Activated B cell treated with CpG ODN at 0.5 μM for 24 hours (primary cell): ENCODE data around the gene DHRS12. TPM values are rescaled to one million over a fixed set of nuclear protein-coding genes. Genes with fewer than 3 reads are reported as not detected.

Experiments
- ATAC-seq: fragments of 200-7000 bp; cut with Tn5 transposase; one replicate; pipeline ENCODE4 v1.10.0; 2021; ENCODE audit warnings: low read depth, mild to moderate bottlenecking, moderate library complexity
- CTCF ChIA-PET: fragments of 350-600 bp; sonication (Branson Sonifier 250); formaldehyde crosslinking; loops from one replicate; lab custom pipeline; 2021; ENCODE audit warnings: antibody characterized with exemption; lab: Charles Lee
- POLR2A ChIA-PET: fragments of 350-600 bp; sonication (Branson Sonifier 250); formaldehyde crosslinking; loops from one replicate; lab custom pipeline; 2021; ENCODE audit warnings: antibody characterized with exemption; lab: Charles Lee
- DNase-seq: peaks from one replicate; pipeline ENCODE4 v3.0.0; 2022
- H3K27ac Mint-ChIP-seq: one replicate; pipeline ENCODE4 v1.8.0; 2020; ENCODE audit warnings: mixed read lengths
- H3K27me3 Mint-ChIP-seq: one replicate; pipeline ENCODE4 v1.8.0; 2021; ENCODE audit warnings: mixed read lengths
- H3K36me3 Mint-ChIP-seq: one replicate; pipeline ENCODE4 v1.8.0; 2021; ENCODE audit warnings: low read depth, mixed read lengths
- H3K4me1 Mint-ChIP-seq: one replicate; pipeline ENCODE4 v1.8.0; 2021; ENCODE audit warnings: mixed read lengths
- H3K4me3 Mint-ChIP-seq: one replicate; pipeline ENCODE4 v1.8.0; 2020; ENCODE audit warnings: mild to moderate bottlenecking, mixed read lengths
- H3K9me3 Mint-ChIP-seq: one replicate; pipeline ENCODE4 v1.8.0; 2020; ENCODE audit warnings: mixed read lengths
- CTCF ChIP-seq: fragments of 200-600 bp; IDR thresholded peaks from one replicate; pipeline ENCODE4 v1.8.0; 2022; ENCODE audit warnings: antibody characterized with exemption, mild to moderate bottlenecking
- intact Hi-C: fragments of 100-400 bp; cut with micrococcal nuclease; formaldehyde crosslinking; loops from one replicate; pipeline ENCODE4 v1.15.1; 2024
- total RNA-seq: library from RNA; stranded (reverse); gene quantifications from 2 replicates; pipeline ENCODE4 v1.2.3, GENCODE V29; 2022

Gene DHRS12
- total RNA-seq, 1 donor from 2014 or later = 14.1 TPM

GRCh38 chr13:51776179-51776578 is 27.8 kb downstream of the DHRS12 start:
- H3K4me3 Mint-ChIP-seq = no peak overlapping the region
- DNase-seq (no peak), ATAC-seq (no peak)
- TF ChIP-seq CTCF = no peak
- no peak overlapping the region for H3K27ac Mint-ChIP-seq
- ChIA-PET CTCF (no interaction called here), POLR2A (no interaction called here)
- intact Hi-C loops = no loop called here
- no peaks in the 10 kb centered on the region for H3K27me3 Mint-ChIP-seq
- peaks cover 10% of the 10 kb centered on the region for H3K36me3 Mint-ChIP-seq
- H3K4me1 Mint-ChIP-seq = peaks cover 7% of the 10 kb centered on the region
- H3K9me3 Mint-ChIP-seq = no peaks in the 10 kb centered on the region

DNA sequence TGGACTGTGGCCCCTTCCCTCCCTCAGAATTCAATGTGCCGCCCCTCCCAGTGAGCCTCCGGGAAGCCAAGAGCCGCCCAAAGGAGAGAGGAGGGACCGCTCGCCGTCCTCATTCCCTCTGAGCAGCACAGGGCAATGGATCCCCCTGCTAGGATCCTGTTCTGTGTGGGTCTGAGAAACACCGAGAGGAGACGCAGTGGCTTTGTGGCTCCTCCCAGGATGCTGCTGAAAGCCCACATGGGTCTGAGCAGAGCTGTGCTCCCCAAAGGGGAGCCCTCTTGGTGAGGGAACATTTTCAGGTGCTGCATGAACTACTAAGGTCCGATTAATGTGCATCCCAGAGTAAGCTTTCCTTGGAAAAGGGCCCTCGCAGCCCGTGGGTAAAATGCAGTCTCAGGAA is 30.4 kb downstream of the DHRS12 start:
- Mint-ChIP-seq H3K36me3 (peaks cover 13% of the 10 kb centered on the region), H3K27ac (no peak overlapping the region), H3K4me1 (peaks cover 9% of the 10 kb centered on the region), H3K9me3 (no peaks in the 10 kb centered on the region), H3K27me3 (no peaks in the 10 kb centered on the region), H3K4me3 (no peak overlapping the region)
- no peak for DNase-seq
- ChIA-PET CTCF (no interaction called here), POLR2A (no interaction called here)
- intact Hi-C loops = no loop called here
- no peak for TF ChIP-seq CTCF
- no peak for ATAC-seq

DNA sequence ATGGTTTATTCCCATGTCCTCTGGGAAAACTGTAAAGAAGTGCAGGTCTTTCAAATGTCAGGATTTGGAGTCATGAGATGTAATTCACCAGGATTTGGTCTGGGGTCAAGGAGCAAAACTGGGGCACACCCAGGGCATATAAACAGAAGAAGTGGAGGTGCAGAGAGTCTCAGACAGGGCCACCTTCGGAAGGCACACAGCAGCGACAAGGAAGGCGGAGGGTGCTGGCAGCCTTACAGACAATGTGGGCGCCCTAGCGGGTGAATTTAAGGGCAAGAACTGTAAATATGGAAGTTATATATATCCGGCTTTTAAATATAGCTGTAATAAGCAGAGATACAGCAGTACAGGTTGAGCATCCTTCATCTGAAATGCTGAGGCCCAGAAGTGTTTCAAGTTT is 31.2 kb downstream of the DHRS12 start:
- Mint-ChIP-seq H3K27me3 (no peaks in the 10 kb centered on the region), H3K36me3 (peaks cover 18% of the 10 kb centered on the region), H3K27ac (no peak overlapping the region), H3K4me3 (no peak overlapping the region), H3K9me3 (no peaks in the 10 kb centered on the region), H3K4me1 (peaks cover 9% of the 10 kb centered on the region)
- no peak for TF ChIP-seq CTCF
- POLR2A ChIA-PET = no interaction called here
- CTCF ChIA-PET = interaction anchor here (0.6 to 2.7 kb wide), 2 partner anchors 25 to 283 kb away, joined by 3 to 8 read pairs; no protein-coding TSS in a partner anchor
- ATAC-seq (no peak), DNase-seq (no peak)
- intact Hi-C loops = no loop called here

DNA sequence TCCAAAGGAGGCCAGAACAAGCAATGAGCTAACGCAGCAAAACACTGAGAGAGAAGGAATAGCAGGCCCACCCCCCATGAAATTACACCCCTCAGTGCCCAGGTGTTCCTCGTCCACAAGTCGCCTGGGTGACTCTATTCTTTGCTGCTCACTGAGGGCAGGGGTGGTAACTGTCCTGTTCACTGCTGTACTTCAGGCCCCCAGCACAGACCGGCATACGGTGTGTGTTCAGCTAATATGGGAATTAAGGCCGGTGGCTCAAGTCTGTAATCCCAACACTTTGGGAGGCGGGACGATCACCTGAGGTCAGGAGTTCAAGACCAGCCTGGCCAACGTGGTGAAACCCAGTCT is 31.9 kb downstream of the DHRS12 start:
- Mint-ChIP-seq H3K4me1 (peaks cover 9% of the 10 kb centered on the region), H3K27me3 (no peaks in the 10 kb centered on the region), H3K27ac (no peak overlapping the region), H3K36me3 (peaks cover 19% of the 10 kb centered on the region), H3K9me3 (no peaks in the 10 kb centered on the region), H3K4me3 (no peak overlapping the region)
- CTCF ChIA-PET = interaction anchor here (0.6 to 2.7 kb wide), 2 partner anchors 25 to 282 kb away, joined by 3 to 8 read pairs; no protein-coding TSS in a partner anchor
- intact Hi-C loops = no loop called here
- POLR2A ChIA-PET = interaction anchor here (1.4 kb wide), 1 partner anchor 319 kb away, joined by 7 read pairs; the partner anchor contains the start of gene INTS6
- DNase-seq (no peak), ATAC-seq (no peak)
- no peak for TF ChIP-seq CTCF

DNA sequence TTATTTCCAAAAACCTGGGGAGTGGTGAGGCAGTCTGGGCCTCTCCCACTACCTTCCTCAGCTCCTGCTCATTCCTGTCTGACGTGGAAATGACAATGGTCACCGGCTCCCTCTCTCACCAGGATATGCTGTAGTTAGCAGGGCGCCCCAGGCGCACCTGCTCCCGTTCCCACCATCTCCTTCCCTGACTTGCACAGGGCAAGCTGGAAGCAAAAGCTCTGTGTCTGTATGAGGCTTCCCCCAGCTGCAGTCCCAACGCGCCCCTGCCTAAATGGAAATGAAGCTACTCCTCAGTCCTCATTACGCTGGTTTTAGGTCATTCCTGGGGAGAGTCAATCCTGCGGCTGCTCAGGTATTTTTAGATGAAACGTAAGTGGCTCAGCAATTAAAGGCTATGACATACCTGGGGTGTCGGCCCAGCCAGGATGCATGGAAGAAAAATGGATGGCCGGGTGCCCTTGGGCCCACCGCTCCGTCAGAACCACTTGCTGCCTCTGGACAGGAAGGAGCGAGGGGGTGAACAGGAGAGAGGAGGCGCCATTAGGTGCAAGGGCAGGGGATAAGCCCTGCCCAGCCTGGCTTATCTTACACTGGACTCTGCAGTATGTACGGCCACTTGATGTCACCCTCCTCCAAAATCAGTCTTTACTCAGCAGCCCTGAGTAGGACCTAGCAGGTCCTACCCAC is 32.4 kb downstream of the DHRS12 start:
- ATAC-seq (no peak), DNase-seq (no peak)
- Mint-ChIP-seq H3K36me3 (peaks cover 24% of the 10 kb centered on the region), H3K4me1 (peaks cover 9% of the 10 kb centered on the region), H3K4me3 (no peak overlapping the region), H3K27me3 (no peaks in the 10 kb centered on the region), H3K27ac (no peak overlapping the region), H3K9me3 (no peaks in the 10 kb centered on the region)
- CTCF ChIA-PET = interaction anchor here (2.7 kb wide), 1 partner anchor 26 kb away, joined by 8 read pairs; no protein-coding TSS in a partner anchor
- no peak for TF ChIP-seq CTCF
- intact Hi-C loops = no loop called here
- POLR2A ChIA-PET = interaction anchor here (1.4 kb wide), 1 partner anchor 318 kb away, joined by 7 read pairs; the partner anchor contains the start of gene INTS6
